Heart right ventricle (tissue), 16 donors: ENCODE results near the gene MAP3K21. TPM values are rescaled to one million over a fixed set of nuclear protein-coding genes. Genes with fewer than 3 reads are reported as not detected.

Experiments
- ATAC-seq, 8 donors: fragments of 200-7000 bp; cut with Tn5 transposase; one replicate each; pipeline ENCODE4 v1.9.1; 2020; ENCODE audit warnings: mild to moderate bottlenecking in 8 of 8, moderate library complexity in 8 of 8, moderate number of reproducible peaks in 1 of 8
- DNase-seq, 2 donors: peaks; one replicate each; pipeline ENCODE4 v3.0.0-alpha.2; 2020
- H3K27ac ChIP-seq, 10 donors: fragments of 200-600 bp; sonication (generic) in 2 of 10; one replicate each; pipeline versions ENCODE4 v1.5.0 to v1.8.0; 2020 to 2022; ENCODE audit warnings: mild to moderate bottlenecking in 3 of 10
- H3K27me3 ChIP-seq, 7 donors: fragments of 200-600 bp; one replicate each; pipeline ENCODE4 v1.8.0; 2021 to 2022; ENCODE audit warnings: mild to moderate bottlenecking in 2 of 7
- H3K36me3 ChIP-seq, 9 donors: fragments of 200-600 bp; sonication (generic) in 1 of 9; one replicate each; pipeline versions ENCODE4 v1.5.0 to v1.8.0; 2020 to 2022; ENCODE audit warnings: mild to moderate bottlenecking in 2 of 9
- H3K4me1 ChIP-seq, 9 donors: fragments of 200-600 bp; sonication (generic) in 1 of 9; one replicate each; pipeline versions ENCODE4 v1.5.0 to v1.8.0; 2020 to 2022; ENCODE audit warnings: mild to moderate bottlenecking in 4 of 9
- H3K4me3 ChIP-seq, 10 donors: fragments of 200-600 bp; sonication (generic) in 2 of 10; one replicate each; pipeline versions ENCODE4 v1.5.0 to v1.8.0; 2020 to 2022; ENCODE audit warnings: mild to moderate bottlenecking in 7 of 10, moderate library complexity in 2 of 10
- H3K9me3 ChIP-seq, 11 donors: fragments of 200-600 bp in 10 of 11; sonication (generic) in 2 of 11; one replicate each; pipeline versions ENCODE4 v1.5.0 to v1.8.0; 2013 to 2022; ENCODE audit warnings: mild to moderate bottlenecking in 2 of 11, control low read depth in 1 of 11, moderate library complexity in 1 of 11
- CTCF ChIP-seq, 9 donors: fragments of 200-600 bp; sonication (generic) in 2 of 9; IDR thresholded peaks; one replicate each; pipeline versions ENCODE4 v1.5.0 to v1.8.0; 2021 to 2022; ENCODE audit warnings: antibody characterized with exemption in 9 of 9, mild to moderate bottlenecking in 5 of 9, moderate library complexity in 1 of 9
- WGBS, 2 donors: extraction: QIAGEN DNeasy Blood & Tissue Kit; methylation state at CpG; one replicate each; pipeline ENCODE4 v1.1.7; 2013; ENCODE audit warnings: inconsistent platforms in 1 of 2; 5-methylcytosine and 5-hydroxymethylcytosine counted together
- intact Hi-C, 10 donors: fragments of 100-400 bp; cut with DNase I; formaldehyde crosslinking; loops; one replicate each; pipeline versions ENCODE4 v1.11.1 to v1.14.2; 2022
- polyA plus RNA-seq, 2 donors: library from polyadenylated mRNA; stranded (reverse); fragments of 200-250 nt; gene quantifications; one replicate each; pipeline ENCODE4 v1.2.3, GENCODE V29; 2013
- total RNA-seq, 10 donors: library from RNA; stranded (reverse); fragmentation: NEBNext Ultra II Directional in 3 of 10; extraction: Animal tissue kit (Norgen Biotek cat#: 25700) in 3 of 10; gene quantifications; one replicate each; pipeline versions ENCODE4 v1.2.1 to v1.2.4, GENCODE V29; 2021 to 2023
- donor health status: Arrhythmogenic right ventricular cardiomyopathy.
- donor health status: ischemic (EF 13 %, LVEDD 7.1; RV severe dilation, severe dysfunction).
- donor health status: healthy with polysubstance abuse.
- donor health status: DM: no; HTN: yes; CAD: no.
- donor health status: DM: no; HTN: no; CAD: no.
- donor health status: ischemic (EF 25% LVEDD 6.9; RV normal size, moderate dysfunction).
- donor health status: ischemic (EF 25% LVEDD 5.7; RV mildly dilated, moderate dysfunction).
- donor health status: healthy.
- donor health status: DM: yes; HTN: yes; CAD: no.
- donor health status: Ischemic cardiomyopathy.
- donor health status: ischemic (EF 35%, LVEDD 5.7; RV mildly dilated, moderate dysfunction).
- donor health status: nonischemic (EF 11% LVEDD 7.7; RV severe dilation, severe dysfunction).
- donor health status: DM: yes; HTN: yes; CAD: no.
- donor health status: PGD.
- donor health status: ischemic (EF 29% LVEDD 5.4; RV normal size, mild dysfunction).
- donor health status: nonischemic (EF 23%, LVEDD 6.1; RV moderate dilation, normal function).

The MAP3K21 gene
- total and polyA plus RNA-seq, 12 donors, result 0.07 to 0.47 (median 0.17) TPM

- DNase-seq (no peak), ATAC-seq (peak in 4 of 8 donors; percentile 56 to 73 (median 69))
- TF ChIP-seq CTCF (IDR thresholded peaks at IDR 0.05), result no peak
- 47 to 61% methylated on average over 4 of the region's 4 CpGs for WGBS, 2 donors
- intact Hi-C loops, result no loop called here
- Histone ChIP-seq H3K4me1 (no peaks in the 10 kb centered on the region), H3K36me3 (no peaks in the 10 kb centered on the region), H3K27ac (no peak overlapping the region), H3K4me3 (no peak overlapping the region), H3K27me3 (peaks cover 0 to 7% (median 0%) of the 10 kb centered on the region in 7 donors), H3K9me3 (peaks cover 0 to 17% (median 7%) of the 10 kb centered on the region in 11 donors)
Measured at GRCh38 chr1:233406339-233406960, 78.9 kb downstream of the MAP3K21 start.

- ATAC-seq, result no peak
- Histone ChIP-seq H3K9me3 (peaks cover 0 to 17% (median 7%) of the 10 kb centered on the region in 11 donors), H3K4me1 (no peaks in the 10 kb centered on the region), H3K27me3 (peaks cover 0 to 8% (median 0%) of the 10 kb centered on the region in 7 donors), H3K4me3 (no peak overlapping the region), H3K27ac (no peak overlapping the region), H3K36me3 (no peaks in the 10 kb centered on the region)
- intact Hi-C loops, result no loop called here
- TF ChIP-seq CTCF (IDR thresholded peaks at IDR 0.05), result no peak
- WGBS, 2 donors, result 73 to 80% methylated on average over 6 of the region's 6 CpGs
- no peak for DNase-seq
Measured at GRCh38 chr1:233406994-233407631, 79.6 kb downstream of the MAP3K21 start.

GRCh38 chr1:233409540-233409939 lies 82.0 kb downstream of the MAP3K21 start:
- DNase-seq (no peak), ATAC-seq (no peak)
- H3K36me3 ChIP-seq, result no peaks in the 10 kb centered on the region
- H3K4me1 ChIP-seq, result no peaks in the 10 kb centered on the region
- no peak overlapping the region for H3K4me3 ChIP-seq
- intact Hi-C loops, result no loop called here
- no peak for TF ChIP-seq CTCF (IDR thresholded peaks at IDR 0.05)
- 56 to 58% methylated on average over 2 of the region's 2 CpGs for WGBS, 2 donors
- H3K9me3 ChIP-seq, result peaks cover 0 to 17% (median 7%) of the 10 kb centered on the region in 11 donors
- H3K27me3 ChIP-seq, result peaks cover 0 to 8% (median 0%) of the 10 kb centered on the region in 7 donors
- no peak overlapping the region for H3K27ac ChIP-seq

- H3K27me3 ChIP-seq, result peaks cover 0 to 8% (median 0%) of the 10 kb centered on the region in 7 donors
- H3K4me3 ChIP-seq, result no peak overlapping the region
- H3K36me3 ChIP-seq, result no peaks in the 10 kb centered on the region
- DNase-seq, result no peak
- 69 to 72% methylated on average over 5 of the region's 5 CpGs for whole genome bisulfite sequencing, 2 donors
- H3K9me3 ChIP-seq, result peaks cover 0 to 17% (median 7%) of the 10 kb centered on the region in 11 donors
- no peak for ATAC-seq
- TF ChIP-seq CTCF (IDR thresholded peaks at IDR 0.05), result no peak
- intact Hi-C loops, result loop anchor here in 1 of 10 donors (10.0 kb wide), 1 partner anchor 834 kb away; no protein-coding TSS in a partner anchor
- no peak overlapping the region for H3K27ac ChIP-seq
- H3K4me1 ChIP-seq, result no peaks in the 10 kb centered on the region
Measured at GRCh38 chr1:233410906-233411305, 83.4 kb downstream of the MAP3K21 start.
